ENCODE measurements around the gene CALML4. TPM values are rescaled to one million over a fixed set of nuclear protein-coding genes. Genes with fewer than 3 reads are reported as not detected.

CALML4 gene
- total RNA-seq, 4 donors from 2014 or later, result 16.8 to 77.8 (median 48.9) TPM

GRCh38 chr15:68145706-68146105 lies 59.4 kb downstream of the CALML4 start:
- H3K27ac ChIP-seq, result no peak overlapping the region
- no peaks in the 10 kb centered on the region for H3K9me3 ChIP-seq
- peaks cover 0 to 8% (median 0%) of the 10 kb centered on the region in 3 donors for H3K4me1 ChIP-seq
- H3K36me3 ChIP-seq, result peaks cover 6 to 44% of the 10 kb centered on the region in 2 donors
- no peaks in the 10 kb centered on the region for H3K27me3 ChIP-seq
- TF ChIP-seq, protein P1, sequence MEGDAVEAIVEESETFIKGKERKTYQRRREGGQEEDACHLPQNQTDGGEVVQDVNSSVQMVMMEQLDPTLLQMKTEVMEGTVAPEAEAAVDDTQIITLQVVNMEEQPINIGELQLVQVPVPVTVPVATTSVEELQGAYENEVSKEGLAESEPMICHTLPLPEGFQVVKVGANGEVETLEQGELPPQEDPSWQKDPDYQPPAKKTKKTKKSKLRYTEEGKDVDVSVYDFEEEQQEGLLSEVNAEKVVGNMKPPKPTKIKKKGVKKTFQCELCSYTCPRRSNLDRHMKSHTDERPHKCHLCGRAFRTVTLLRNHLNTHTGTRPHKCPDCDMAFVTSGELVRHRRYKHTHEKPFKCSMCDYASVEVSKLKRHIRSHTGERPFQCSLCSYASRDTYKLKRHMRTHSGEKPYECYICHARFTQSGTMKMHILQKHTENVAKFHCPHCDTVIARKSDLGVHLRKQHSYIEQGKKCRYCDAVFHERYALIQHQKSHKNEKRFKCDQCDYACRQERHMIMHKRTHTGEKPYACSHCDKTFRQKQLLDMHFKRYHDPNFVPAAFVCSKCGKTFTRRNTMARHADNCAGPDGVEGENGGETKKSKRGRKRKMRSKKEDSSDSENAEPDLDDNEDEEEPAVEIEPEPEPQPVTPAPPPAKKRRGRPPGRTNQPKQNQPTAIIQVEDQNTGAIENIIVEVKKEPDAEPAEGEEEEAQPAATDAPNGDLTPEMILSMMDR (IDR thresholded peaks at IDR 0.05), result no peak
- TF ChIP-seq POLR2AphosphoS5 (IDR thresholded peaks at IDR 0.05) (no peak), POLR2A (IDR thresholded peaks at IDR 0.05) (no peak), EP300 (IDR thresholded peaks at IDR 0.05) (no peak)
- no peak overlapping the region for H3K4me3 ChIP-seq
- ATAC-seq, result no peak

GRCh38 chr15:68143785-68144184 lies 61.3 kb downstream of the CALML4 start:
- Histone ChIP-seq H3K27ac (no peak overlapping the region), H3K27me3 (no peaks in the 10 kb centered on the region), H3K4me3 (no peak overlapping the region), H3K9me3 (no peaks in the 10 kb centered on the region), H3K4me1 (no peaks in the 10 kb centered on the region), H3K36me3 (peaks cover 6 to 44% of the 10 kb centered on the region in 2 donors)
- 58 to 92% methylated on average over 1 of the region's 1 CpG for WGBS, 2 donors (ENCODE audit: low coverage in 1 of 2)
- TF ChIP-seq EP300 (IDR thresholded peaks at IDR 0.05) (no peak), POLR2A (IDR thresholded peaks at IDR 0.05) (no peak), POLR2AphosphoS5 (IDR thresholded peaks at IDR 0.05) (no peak)
- TF ChIP-seq, protein P1 (IDR thresholded peaks at IDR 0.05), result no peak
- no peak for ATAC-seq

DNA sequence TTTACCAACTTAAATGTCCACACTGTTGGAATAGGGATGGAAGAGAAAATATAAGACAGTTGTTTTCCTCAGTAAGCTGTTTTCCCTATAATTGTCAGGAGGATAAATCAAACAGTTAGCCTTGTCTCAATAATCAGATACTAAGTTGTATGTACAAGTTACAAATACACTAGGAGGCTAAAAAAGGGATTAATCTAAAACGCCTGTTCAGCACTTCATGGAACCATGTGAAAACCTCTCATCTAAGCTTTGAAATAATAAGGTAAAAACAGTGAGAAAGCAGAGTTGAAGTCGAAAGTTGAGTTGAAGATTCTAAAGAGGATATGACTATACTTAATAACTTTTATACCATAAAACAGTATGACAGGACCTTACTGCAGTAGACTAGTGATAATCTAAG lies 62.0 kb downstream of the CALML4 start:
- Histone ChIP-seq H3K27ac (no peak overlapping the region), H3K27me3 (no peaks in the 10 kb centered on the region), H3K4me1 (no peaks in the 10 kb centered on the region), H3K4me3 (no peak overlapping the region), H3K36me3 (peaks cover 6 to 37% of the 10 kb centered on the region in 2 donors), H3K9me3 (no peaks in the 10 kb centered on the region)
- WGBS, 2 donors (ENCODE audit: low coverage in 1 of 2), result 89 to 96% methylated on average over 2 of the region's 2 CpGs
- no peak for ATAC-seq
- TF ChIP-seq EP300 (IDR thresholded peaks at IDR 0.05), result no peak
- TF ChIP-seq, protein P1 (IDR thresholded peaks at IDR 0.05), result no peak
- TF ChIP-seq POLR2AphosphoS5 (IDR thresholded peaks at IDR 0.05), result no peak
- TF ChIP-seq POLR2A (IDR thresholded peaks at IDR 0.05), result no peak

Other genes with a start within 250 kb of the CALML4 start
- gene PIAS1, start 151.0 kb downstream of the CALML4 start, total RNA-seq, result 100 to 1,000 TPM in 1 of 4 donors, 10 to 100 TPM in 3; 26.6 to 101 (median 48.9) TPM
- 10 to 100 TPM in 3 of 4 donors, 1 to 10 TPM in 1; 6.1 to 14.9 (median 13.3) TPM for gene CLN6, start 24.4 kb upstream of the CALML4 start, total RNA-seq
- 10 to 100 TPM; 64.8 to 71.7 (median 67.5) TPM for gene FEM1B, start 72.4 kb upstream of the CALML4 start, total RNA-seq
- 1 to 10 TPM; 3.8 to 9.5 (median 6.7) TPM for gene ITGA11, start 226.8 kb upstream of the CALML4 start, total RNA-seq

All from gastroesophageal sphincter (tissue), 4 donors.